Measurements from ENCODE around the gene WDR73. TPM values are rescaled to one million over a fixed set of nuclear protein-coding genes. Genes with fewer than 3 reads are reported as not detected.

The WDR73 gene
- total RNA-seq, 1 experiment from 2014 or later: 42.4 TPM

DNA sequence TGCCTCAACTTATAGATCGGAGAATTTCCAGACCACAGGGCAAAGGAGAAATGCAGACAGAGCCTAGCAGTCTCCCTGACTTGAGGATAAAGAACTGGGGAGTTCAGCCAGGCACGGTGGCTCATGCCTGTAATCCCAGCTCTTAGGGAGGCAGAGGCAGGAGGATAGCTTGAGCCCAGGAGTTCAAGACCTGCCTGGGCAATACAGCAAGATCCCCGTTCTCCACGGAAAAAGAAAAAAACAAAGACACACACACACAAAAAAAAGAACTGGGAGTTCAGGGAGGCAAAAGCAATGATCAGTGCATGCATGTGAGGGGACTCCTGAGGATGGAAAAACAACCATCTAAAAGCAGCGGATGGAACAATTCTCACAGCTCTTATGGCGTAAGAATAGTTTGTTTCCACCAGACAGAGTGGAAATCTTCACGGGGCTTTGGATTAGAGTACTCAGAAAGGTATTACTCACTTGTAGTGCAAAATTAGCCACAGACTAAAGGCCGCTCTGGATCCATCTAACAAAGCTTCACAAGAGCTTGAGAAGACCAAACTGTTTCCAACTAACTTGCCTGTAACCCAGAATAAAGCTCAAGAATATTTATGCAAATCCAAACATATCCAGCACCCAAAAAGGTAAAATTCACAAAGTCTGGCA lies 45.6 kb upstream of the WDR73 start:
- no peaks in the 10 kb centered on the region for H3K9me3 ChIP-seq (ENCODE audit: low read depth, low read length, poor library complexity, severe bottlenecking)
- H3K36me3 ChIP-seq (ENCODE audit: insufficient read depth, low read length, poor library complexity, severe bottlenecking): no peaks in the 10 kb centered on the region
- no peak overlapping the region for H3K4me3 ChIP-seq (ENCODE audit: low read depth, low read length, poor library complexity, severe bottlenecking)
- no peaks in the 10 kb centered on the region for H3K27me3 ChIP-seq (replicated peaks; ENCODE audit: insufficient read depth, low read depth, low read length, poor library complexity)
- POLR2A ChIA-PET (ENCODE audit: low non-redundant PET): interaction anchor here (0.7 kb wide), 1 partner anchor 16 kb away, joined by 5 read pairs; the partner anchor contains the start of gene SEC11A
- H3K4me1 ChIP-seq (ENCODE audit: insufficient read depth, low read length, poor library complexity, severe bottlenecking): no peaks in the 10 kb centered on the region
- DNase-seq (ENCODE audit: low spot score): no peak
- intact Hi-C loops (cut with micrococcal nuclease; ENCODE audit: unreplicated experiment): no loop called here
- no peak for TF ChIP-seq EZH2 (IDR thresholded peaks at IDR 0.05; ENCODE audit: borderline replicate concordance, low read depth, low read length, poor library complexity, severe bottlenecking)
- TF ChIP-seq, protein P1, sequence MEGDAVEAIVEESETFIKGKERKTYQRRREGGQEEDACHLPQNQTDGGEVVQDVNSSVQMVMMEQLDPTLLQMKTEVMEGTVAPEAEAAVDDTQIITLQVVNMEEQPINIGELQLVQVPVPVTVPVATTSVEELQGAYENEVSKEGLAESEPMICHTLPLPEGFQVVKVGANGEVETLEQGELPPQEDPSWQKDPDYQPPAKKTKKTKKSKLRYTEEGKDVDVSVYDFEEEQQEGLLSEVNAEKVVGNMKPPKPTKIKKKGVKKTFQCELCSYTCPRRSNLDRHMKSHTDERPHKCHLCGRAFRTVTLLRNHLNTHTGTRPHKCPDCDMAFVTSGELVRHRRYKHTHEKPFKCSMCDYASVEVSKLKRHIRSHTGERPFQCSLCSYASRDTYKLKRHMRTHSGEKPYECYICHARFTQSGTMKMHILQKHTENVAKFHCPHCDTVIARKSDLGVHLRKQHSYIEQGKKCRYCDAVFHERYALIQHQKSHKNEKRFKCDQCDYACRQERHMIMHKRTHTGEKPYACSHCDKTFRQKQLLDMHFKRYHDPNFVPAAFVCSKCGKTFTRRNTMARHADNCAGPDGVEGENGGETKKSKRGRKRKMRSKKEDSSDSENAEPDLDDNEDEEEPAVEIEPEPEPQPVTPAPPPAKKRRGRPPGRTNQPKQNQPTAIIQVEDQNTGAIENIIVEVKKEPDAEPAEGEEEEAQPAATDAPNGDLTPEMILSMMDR (conservative IDR thresholded peaks at IDR 0.05; ENCODE audit: low read depth, low read length): no peak
- CTCF ChIA-PET: interaction anchor here (0.6 kb wide), 1 partner anchor 41 kb away, joined by 4 read pairs; no protein-coding TSS in a partner anchor
- BruUV-seq (replicated peaks): no TSS peak
- no peak overlapping the region for H3K27ac ChIP-seq (ENCODE audit: low read depth, low read length, poor library complexity, severe bottlenecking)

DNA sequence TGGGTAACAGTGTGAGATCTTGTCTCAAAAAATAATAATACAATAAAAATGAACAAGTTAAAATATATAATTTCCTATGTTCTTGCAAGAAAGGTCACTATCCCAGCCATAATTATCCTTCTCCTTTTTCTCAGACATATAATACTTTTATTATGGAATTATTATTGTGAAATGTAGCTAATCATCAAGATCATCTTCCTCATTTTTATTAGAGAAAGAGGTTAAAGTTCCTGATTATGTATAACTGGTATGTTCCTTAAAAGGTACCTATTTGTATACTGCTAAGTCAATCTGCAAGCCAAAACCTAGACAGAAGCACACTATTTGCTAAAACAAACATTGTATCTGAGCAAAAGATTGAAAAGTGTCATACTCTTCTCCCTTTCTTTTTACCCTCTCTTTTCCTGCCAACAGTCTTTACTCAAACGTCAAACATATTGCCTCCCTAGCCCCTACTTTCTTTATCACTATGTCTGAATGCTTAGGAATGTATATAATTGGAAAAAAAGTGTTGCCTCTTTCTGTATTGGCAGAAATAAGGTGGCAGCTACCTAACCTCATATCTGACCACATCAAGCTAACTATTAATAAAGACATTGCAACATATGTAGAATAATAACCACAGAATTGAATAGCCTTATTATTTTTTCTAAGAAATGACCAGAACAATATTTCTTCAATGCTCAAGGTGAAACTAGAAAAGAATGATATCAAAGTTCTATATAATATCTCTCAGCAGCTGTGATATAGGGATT lies 43.3 kb upstream of the WDR73 start:
- H3K27me3 ChIP-seq (replicated peaks; ENCODE audit: insufficient read depth, low read depth, low read length, poor library complexity): no peaks in the 10 kb centered on the region
- TF ChIP-seq EZH2 (IDR thresholded peaks at IDR 0.05; ENCODE audit: borderline replicate concordance, low read depth, low read length, poor library complexity, severe bottlenecking): no peak
- TF ChIP-seq, protein P1 (conservative IDR thresholded peaks at IDR 0.05; ENCODE audit: low read depth, low read length): no peak
- BruUV-seq (replicated peaks): no TSS peak
- CTCF ChIA-PET: no interaction called here
- H3K4me3 ChIP-seq (ENCODE audit: low read depth, low read length, poor library complexity, severe bottlenecking): no peak overlapping the region
- no peak for DNase-seq (ENCODE audit: low spot score)
- H3K9me3 ChIP-seq (ENCODE audit: low read depth, low read length, poor library complexity, severe bottlenecking): no peaks in the 10 kb centered on the region
- H3K27ac ChIP-seq (ENCODE audit: low read depth, low read length, poor library complexity, severe bottlenecking): no peak overlapping the region
- no peaks in the 10 kb centered on the region for H3K4me1 ChIP-seq (ENCODE audit: insufficient read depth, low read length, poor library complexity, severe bottlenecking)
- H3K36me3 ChIP-seq (ENCODE audit: insufficient read depth, low read length, poor library complexity, severe bottlenecking): no peaks in the 10 kb centered on the region
- intact Hi-C loops (cut with micrococcal nuclease; ENCODE audit: unreplicated experiment): no loop called here
- POLR2A ChIA-PET (ENCODE audit: low non-redundant PET): no interaction called here

DNA sequence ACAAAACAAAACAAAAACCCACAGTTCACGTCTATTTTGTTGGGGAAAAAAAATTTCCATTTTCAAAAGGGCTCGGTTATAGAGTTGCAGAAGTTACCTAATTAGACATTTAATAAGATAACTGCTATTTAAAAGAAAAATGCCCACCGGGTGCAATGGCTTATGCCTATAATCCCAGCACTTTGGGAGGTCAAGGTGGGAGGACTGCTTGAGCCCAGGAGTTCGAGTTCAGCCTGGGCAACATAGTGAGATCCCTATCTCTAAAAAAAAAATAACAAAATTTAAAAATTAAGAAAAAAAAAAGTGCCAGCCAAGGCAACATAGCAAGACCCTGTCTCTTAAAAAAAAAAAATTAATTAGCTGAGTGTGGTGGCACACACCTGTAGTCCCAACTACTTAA lies 42.7 kb upstream of the WDR73 start:
- TF ChIP-seq, protein P1 (conservative IDR thresholded peaks at IDR 0.05; ENCODE audit: low read depth, low read length): no peak
- no peak for TF ChIP-seq EZH2 (IDR thresholded peaks at IDR 0.05; ENCODE audit: borderline replicate concordance, low read depth, low read length, poor library complexity, severe bottlenecking)
- POLR2A ChIA-PET (ENCODE audit: low non-redundant PET): no interaction called here
- H3K9me3 ChIP-seq (ENCODE audit: low read depth, low read length, poor library complexity, severe bottlenecking): no peaks in the 10 kb centered on the region
- no TSS peak for BruUV-seq (replicated peaks)
- intact Hi-C loops (cut with micrococcal nuclease; ENCODE audit: unreplicated experiment): no loop called here
- CTCF ChIA-PET: no interaction called here
- DNase-seq (ENCODE audit: low spot score): no peak
- no peaks in the 10 kb centered on the region for H3K4me1 ChIP-seq (ENCODE audit: insufficient read depth, low read length, poor library complexity, severe bottlenecking)
- no peaks in the 10 kb centered on the region for H3K36me3 ChIP-seq (ENCODE audit: insufficient read depth, low read length, poor library complexity, severe bottlenecking)
- H3K27me3 ChIP-seq (replicated peaks; ENCODE audit: insufficient read depth, low read depth, low read length, poor library complexity): no peaks in the 10 kb centered on the region
- no peak overlapping the region for H3K27ac ChIP-seq (ENCODE audit: low read depth, low read length, poor library complexity, severe bottlenecking)
- no peak overlapping the region for H3K4me3 ChIP-seq (ENCODE audit: low read depth, low read length, poor library complexity, severe bottlenecking)
